ENCODE results near the gene MPRIP.
A peak's percentile ranks its signal among the peaks of the same experiment; 100 is the strongest.

The MPRIP gene

GRCh38 chr17:17069849-17070248 lies 27.6 kb downstream of the MPRIP start:
- no peak for DNase-seq (ENCODE audit: low read depth, low spot score)
- H3K4me3 ChIP-seq (ENCODE audit: low read depth, low read length): no peak overlapping the region
- TF ChIP-seq CTCF (IDR thresholded peaks at IDR 0.05; ENCODE audit: low read depth, low read length): no peak
- in situ Hi-C loops (cut with HindIII; ENCODE audit: low sequenced_read_pairs): no loop called here

GRCh38 chr17:17070931-17071330 lies 28.7 kb downstream of the MPRIP start:
- in situ Hi-C loops (cut with HindIII; ENCODE audit: low sequenced_read_pairs): no loop called here
- no peak for DNase-seq (ENCODE audit: low read depth, low spot score)
- H3K4me3 ChIP-seq (ENCODE audit: low read depth, low read length): no peak overlapping the region
- no peak for TF ChIP-seq CTCF (IDR thresholded peaks at IDR 0.05; ENCODE audit: low read depth, low read length)

- no peak for DNase-seq (ENCODE audit: low read depth, low spot score)
- H3K4me3 ChIP-seq (ENCODE audit: low read depth, low read length): no peak overlapping the region
- in situ Hi-C loops (cut with HindIII; ENCODE audit: low sequenced_read_pairs): no loop called here
- no peak for TF ChIP-seq CTCF (IDR thresholded peaks at IDR 0.05; ENCODE audit: low read depth, low read length)
Observed at GRCh38 chr17:17071531-17072360, 29.5 kb downstream of the MPRIP start.

DNA sequence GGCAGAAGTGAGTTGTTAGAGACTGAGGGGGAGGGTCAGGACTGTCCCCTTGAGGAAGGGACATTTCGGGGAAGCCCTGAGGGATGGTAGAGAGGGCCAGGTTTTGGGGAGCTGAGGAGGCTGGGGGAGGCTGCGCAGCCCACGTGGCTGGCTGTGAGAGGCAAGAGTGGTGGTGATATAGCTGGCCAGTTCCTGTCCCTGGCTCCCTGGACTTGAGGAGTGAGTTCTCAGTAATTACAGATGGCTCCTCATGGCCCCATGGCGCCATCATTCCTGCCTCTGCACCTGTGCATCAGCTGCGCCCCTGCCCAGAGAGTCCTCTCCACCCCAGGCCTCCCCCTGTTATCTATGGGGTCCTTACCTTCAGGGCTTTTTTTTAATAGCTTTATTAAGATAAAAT lies 30.3 kb downstream of the MPRIP start:
- in situ Hi-C loops (cut with HindIII; ENCODE audit: low sequenced_read_pairs): no loop called here
- no peak overlapping the region for H3K4me3 ChIP-seq (ENCODE audit: low read depth, low read length)
- no peak for DNase-seq (ENCODE audit: low read depth, low spot score)
- no peak for TF ChIP-seq CTCF (IDR thresholded peaks at IDR 0.05; ENCODE audit: low read depth, low read length)

GRCh38 chr17:17073030-17073564 lies 30.8 kb downstream of the MPRIP start:
- DNase-seq (ENCODE audit: low read depth, low spot score): no peak
- TF ChIP-seq CTCF (IDR thresholded peaks at IDR 0.05; ENCODE audit: low read depth, low read length): no peak
- in situ Hi-C loops (cut with HindIII; ENCODE audit: low sequenced_read_pairs): no loop called here
- no peak overlapping the region for H3K4me3 ChIP-seq (ENCODE audit: low read depth, low read length)

GRCh38 chr17:17073581-17074403 lies 31.5 kb downstream of the MPRIP start:
- no peak for TF ChIP-seq CTCF (IDR thresholded peaks at IDR 0.05; ENCODE audit: low read depth, low read length)

More at GRCh38 chr17:17073581-17074403, 31.5 kb downstream of the MPRIP start:
- no peak overlapping the region for H3K4me3 ChIP-seq (ENCODE audit: low read depth, low read length)
- in situ Hi-C loops (cut with HindIII; ENCODE audit: low sequenced_read_pairs): no loop called here
- DNase-seq (ENCODE audit: low read depth, low spot score): peak; percentile 22

Measured in astrocyte of the spinal cord (primary cell).